ENCODE data around the gene KCNJ15.

Gene KCNJ15

GRCh38 chr21:38273745-38274542, 17.2 kb downstream of the KCNJ15 start:
- H3K27ac Mint-ChIP-seq = no peak overlapping the region
- H3K9me3 Mint-ChIP-seq = peaks cover 4% of the 10 kb centered on the region
- no peak overlapping the region for H3K4me3 Mint-ChIP-seq
- H3K36me3 Mint-ChIP-seq = no peaks in the 10 kb centered on the region
- H3K4me1 Mint-ChIP-seq = peaks cover 31% of the 10 kb centered on the region
- no peaks in the 10 kb centered on the region for H3K27me3 Mint-ChIP-seq

DNA sequence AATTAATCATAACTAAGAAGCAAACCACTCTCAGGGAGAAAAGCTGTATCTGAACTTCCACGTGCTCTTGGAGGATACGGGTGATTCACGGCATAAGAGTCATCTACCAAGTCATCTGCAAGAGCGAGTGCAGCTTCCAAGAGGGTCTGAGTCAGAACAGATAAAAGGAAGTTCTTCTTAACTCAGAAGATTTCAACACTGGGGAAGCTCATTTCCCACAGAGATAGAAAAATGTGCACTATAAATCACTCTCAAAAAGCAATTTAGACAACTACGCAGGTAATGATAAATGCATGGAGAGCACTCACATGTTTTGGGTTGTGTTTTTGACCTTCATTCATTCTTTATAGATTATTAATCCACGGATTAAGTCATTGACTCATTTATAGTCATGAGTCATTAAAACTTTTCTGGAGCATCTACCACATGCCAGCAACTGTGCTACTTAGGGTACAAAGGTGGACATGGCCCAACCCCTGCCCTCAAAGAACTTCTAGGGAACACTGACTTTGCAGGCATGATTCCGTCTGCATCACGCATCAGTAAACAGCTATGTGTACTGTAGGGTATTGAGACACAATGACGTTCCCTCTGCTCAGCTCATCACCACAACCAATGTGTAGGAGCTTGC, 20.8 kb downstream of the KCNJ15 start:
- no peak overlapping the region for H3K4me3 Mint-ChIP-seq

GRCh38 chr21:38280454-38280853, 23.7 kb downstream of the KCNJ15 start:
- Mint-ChIP-seq H3K36me3 (no peaks in the 10 kb centered on the region), H3K4me3 (no peak overlapping the region), H3K27ac (no peak overlapping the region), H3K4me1 (peaks cover 18% of the 10 kb centered on the region), H3K27me3 (no peaks in the 10 kb centered on the region), H3K9me3 (peaks cover 5% of the 10 kb centered on the region)

More for the DNA sequence above, 20.8 kb downstream of the KCNJ15 start:
- Mint-ChIP-seq H3K27ac (peak overlapping the region; percentile 59), H3K4me1 (peaks cover 18% of the 10 kb centered on the region), H3K27me3 (no peaks in the 10 kb centered on the region), H3K36me3 (no peaks in the 10 kb centered on the region), H3K9me3 (peaks cover 5% of the 10 kb centered on the region)

DNA sequence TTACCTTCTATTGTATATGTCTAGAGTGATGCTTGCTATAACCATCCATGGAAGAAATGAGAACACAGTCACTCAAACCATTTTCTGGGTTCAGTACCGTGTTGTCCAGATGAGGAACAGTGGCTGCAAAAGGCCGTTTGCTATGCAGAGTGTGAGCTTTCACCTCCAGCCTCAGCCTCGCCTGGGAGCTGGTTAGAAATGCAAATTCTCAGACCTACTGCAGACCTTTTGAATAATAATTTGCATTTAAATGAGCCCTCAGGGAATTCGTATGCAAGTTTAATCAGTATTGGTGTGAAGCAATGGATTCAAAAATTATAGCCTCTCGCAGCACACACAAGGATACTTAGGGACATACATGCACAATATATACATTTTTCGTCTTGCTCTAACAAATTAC, 24.1 kb downstream of the KCNJ15 start:
- H3K27ac Mint-ChIP-seq = no peak overlapping the region

GRCh38 chr21:38282921-38283320, 26.1 kb downstream of the KCNJ15 start:
- Mint-ChIP-seq H3K9me3 (peaks cover 5% of the 10 kb centered on the region), H3K36me3 (no peaks in the 10 kb centered on the region), H3K27ac (no peak overlapping the region), H3K4me3 (no peak overlapping the region), H3K27me3 (peaks cover 1% of the 10 kb centered on the region), H3K4me1 (peaks cover 7% of the 10 kb centered on the region)

More for the DNA sequence above, 24.1 kb downstream of the KCNJ15 start:
- Mint-ChIP-seq H3K27me3 (no peaks in the 10 kb centered on the region), H3K4me3 (no peak overlapping the region), H3K4me1 (peaks cover 18% of the 10 kb centered on the region), H3K36me3 (no peaks in the 10 kb centered on the region), H3K9me3 (peaks cover 5% of the 10 kb centered on the region)

DNA sequence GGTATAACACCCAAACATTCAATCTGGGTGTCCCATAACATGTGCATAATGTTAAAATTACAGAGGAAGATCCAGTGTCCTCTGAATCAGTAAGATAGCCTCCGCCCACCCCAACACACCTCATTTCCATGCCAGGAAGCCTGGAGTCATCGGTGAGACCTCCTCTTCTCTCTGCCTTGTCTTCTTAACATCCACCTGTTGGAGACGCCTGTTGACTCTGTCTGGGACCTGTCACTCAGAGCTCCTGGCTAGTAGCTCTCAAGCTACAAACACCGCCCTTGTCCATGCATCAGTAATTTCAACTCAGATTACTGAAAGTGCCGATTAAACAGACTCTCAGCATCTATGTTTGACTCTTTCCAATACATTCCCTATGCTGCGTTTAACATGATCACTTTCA, 27.4 kb downstream of the KCNJ15 start:
- Mint-ChIP-seq H3K9me3 (no peaks in the 10 kb centered on the region), H3K27me3 (peaks cover 1% of the 10 kb centered on the region), H3K27ac (no peak overlapping the region), H3K4me3 (no peak overlapping the region), H3K36me3 (no peaks in the 10 kb centered on the region), H3K4me1 (peaks cover 1% of the 10 kb centered on the region)

GRCh38 chr21:38286739-38287471, 30.1 kb downstream of the KCNJ15 start:
- Mint-ChIP-seq H3K27me3 (peaks cover 1% of the 10 kb centered on the region), H3K9me3 (no peaks in the 10 kb centered on the region), H3K4me3 (no peak overlapping the region), H3K4me1 (peaks cover 8% of the 10 kb centered on the region), H3K27ac (no peak overlapping the region), H3K36me3 (no peaks in the 10 kb centered on the region)

DNA sequence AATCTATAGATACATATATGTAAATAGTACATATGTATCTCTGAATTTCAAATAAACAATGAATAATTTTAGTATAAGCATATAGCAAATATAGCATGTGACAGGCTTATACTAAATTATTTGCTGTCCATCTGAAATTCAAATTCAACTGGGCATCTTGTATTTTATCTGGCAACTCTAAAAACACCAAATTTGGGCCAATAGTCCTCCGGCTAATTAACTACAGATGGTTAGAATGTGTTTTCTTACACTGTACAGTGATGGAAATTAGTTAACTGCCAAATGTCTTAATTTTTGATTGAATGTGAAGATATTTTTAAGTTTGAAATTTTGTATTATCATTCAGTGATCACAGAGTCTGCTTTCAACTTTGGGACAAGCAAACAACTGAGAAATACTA, 30.7 kb downstream of the KCNJ15 start:
- peaks cover 13% of the 10 kb centered on the region for H3K4me1 Mint-ChIP-seq
- H3K27me3 Mint-ChIP-seq = peaks cover 1% of the 10 kb centered on the region
- H3K27ac Mint-ChIP-seq = no peak overlapping the region
- no peaks in the 10 kb centered on the region for H3K9me3 Mint-ChIP-seq
- no peaks in the 10 kb centered on the region for H3K36me3 Mint-ChIP-seq
- H3K4me3 Mint-ChIP-seq = no peak overlapping the region

GRCh38 chr21:38289705-38290485, 33.1 kb downstream of the KCNJ15 start:
- Mint-ChIP-seq H3K27ac (no peak overlapping the region), H3K4me1 (peaks cover 35% of the 10 kb centered on the region), H3K4me3 (no peak overlapping the region), H3K9me3 (no peaks in the 10 kb centered on the region), H3K27me3 (peaks cover 1% of the 10 kb centered on the region), H3K36me3 (no peaks in the 10 kb centered on the region)

DNA sequence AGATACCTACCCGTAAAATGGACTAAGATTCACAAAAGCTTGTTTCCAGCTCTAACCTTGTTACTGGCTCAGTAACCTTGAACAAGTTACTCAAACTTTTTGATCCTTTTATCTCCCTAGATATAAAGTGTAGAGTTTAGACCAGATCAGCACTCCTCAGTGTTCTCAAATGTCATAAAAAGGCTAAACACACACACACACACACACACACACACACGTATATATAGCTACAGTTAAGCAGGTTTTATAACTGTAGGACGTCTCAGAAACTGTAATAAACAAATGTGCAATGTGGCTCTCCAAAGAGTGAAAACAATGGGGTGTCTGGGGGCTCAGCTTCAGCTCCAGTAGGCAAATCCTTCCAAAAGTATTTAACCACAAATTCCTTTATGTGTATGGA, 34.0 kb downstream of the KCNJ15 start:
- Mint-ChIP-seq H3K4me3 (no peak overlapping the region), H3K36me3 (no peaks in the 10 kb centered on the region), H3K4me1 (peaks cover 44% of the 10 kb centered on the region), H3K27ac (no peak overlapping the region), H3K27me3 (peaks cover 1% of the 10 kb centered on the region), H3K9me3 (no peaks in the 10 kb centered on the region)

- H3K9me3 Mint-ChIP-seq = no peaks in the 10 kb centered on the region
- H3K4me1 Mint-ChIP-seq = peaks cover 54% of the 10 kb centered on the region
- H3K4me3 Mint-ChIP-seq = no peak overlapping the region
- H3K36me3 Mint-ChIP-seq = no peaks in the 10 kb centered on the region
- no peaks in the 10 kb centered on the region for H3K27me3 Mint-ChIP-seq
- no peak overlapping the region for H3K27ac Mint-ChIP-seq
These were observed 35.1 kb downstream of the KCNJ15 start for GRCh38 chr21:38291874-38292273.

- Mint-ChIP-seq H3K27ac (no peak overlapping the region), H3K9me3 (no peaks in the 10 kb centered on the region), H3K27me3 (no peaks in the 10 kb centered on the region), H3K36me3 (no peaks in the 10 kb centered on the region), H3K4me3 (no peak overlapping the region), H3K4me1 (peaks cover 65% of the 10 kb centered on the region)
These were observed 36.3 kb downstream of the KCNJ15 start for GRCh38 chr21:38293113-38293512.

DNA sequence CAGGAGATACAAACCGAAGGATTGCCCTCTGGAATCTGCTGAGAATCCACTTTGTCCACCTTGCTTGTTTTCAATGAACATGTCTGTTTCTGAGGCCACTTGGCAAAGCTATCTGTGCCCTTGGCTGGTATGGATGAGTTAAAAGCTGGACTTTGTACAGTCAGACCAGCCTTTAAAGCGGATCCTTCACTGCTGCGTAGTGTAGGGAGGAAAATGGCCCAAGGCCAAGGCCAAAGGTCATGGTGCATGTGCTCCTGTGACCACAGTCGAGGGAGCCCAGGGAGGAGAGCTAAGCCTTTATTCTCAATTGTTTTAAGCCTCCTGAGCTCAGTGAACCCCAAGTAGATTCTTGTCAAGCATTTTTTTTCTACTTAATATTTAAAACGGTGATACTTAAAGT, 37.0 kb downstream of the KCNJ15 start:
- no peaks in the 10 kb centered on the region for H3K27me3 Mint-ChIP-seq
- peak overlapping the region; percentile 68 for H3K27ac Mint-ChIP-seq
- no peaks in the 10 kb centered on the region for H3K9me3 Mint-ChIP-seq
- H3K4me3 Mint-ChIP-seq = no peak overlapping the region
- H3K36me3 Mint-ChIP-seq = no peaks in the 10 kb centered on the region
- peaks cover 69% of the 10 kb centered on the region for H3K4me1 Mint-ChIP-seq

- no peaks in the 10 kb centered on the region for H3K9me3 Mint-ChIP-seq
- peaks cover 77% of the 10 kb centered on the region for H3K4me1 Mint-ChIP-seq
- no peaks in the 10 kb centered on the region for H3K36me3 Mint-ChIP-seq
- no peak overlapping the region for H3K4me3 Mint-ChIP-seq
- H3K27me3 Mint-ChIP-seq = no peaks in the 10 kb centered on the region
- peak overlapping the region; percentile 82 for H3K27ac Mint-ChIP-seq
These were observed 37.8 kb downstream of the KCNJ15 start for GRCh38 chr21:38294609-38295008.

- H3K4me1 Mint-ChIP-seq = peaks cover 90% of the 10 kb centered on the region
- H3K4me3 Mint-ChIP-seq = peak overlapping the region; percentile 67
- H3K36me3 Mint-ChIP-seq = no peaks in the 10 kb centered on the region
- no peaks in the 10 kb centered on the region for H3K27me3 Mint-ChIP-seq
- no peaks in the 10 kb centered on the region for H3K9me3 Mint-ChIP-seq
- H3K27ac Mint-ChIP-seq = peak overlapping the region; percentile 92
These were observed 39.4 kb downstream of the KCNJ15 start for GRCh38 chr21:38295997-38296764.
